MM.1S (cell line): ENCODE measurements around the gene PHKG1.
"Not testable (repeated sequence)": the region's sequence is repeated elsewhere in the genome, so short reads cannot be mapped to it uniquely, and the experiment has no call there.

Source experiments
- DNase-seq: peaks from one replicate; pipeline ENCODE4 v3.0.0-alpha.2; 2015
- H2AFZ ChIP-seq: fragments of 300-600 bp; sonication (generic); 2 replicates; pipeline ENCODE4 v1.6.0; 2016; ENCODE audit warnings: antibody characterized with exemption, low read length
- H3F3A ChIP-seq: fragments of 300-600 bp; sonication (generic); 2 replicates; pipeline ENCODE4 v1.6.1; 2016; ENCODE audit warnings: mild to moderate bottlenecking, antibody characterized with exemption, low read length, moderate library complexity, mixed read lengths; ENCODE audit not compliant: insufficient read depth
- H3K27ac ChIP-seq: fragments of 300-600 bp; sonication (generic); 2 replicates; pipeline ENCODE4 v1.5.1; 2016; ENCODE audit warnings: mild to moderate bottlenecking, low read length
- H3K27me3 ChIP-seq: fragments of 300-600 bp; sonication (generic); replicated peaks from 2 replicates; pipeline ENCODE4 v1.6.0; 2016; ENCODE audit warnings: low read length; ENCODE audit not compliant: insufficient read depth
- H3K36me3 ChIP-seq: fragments of 300-600 bp; sonication (generic); replicated peaks from 2 replicates; pipeline ENCODE4 v1.6.1; 2016; ENCODE audit warnings: mild to moderate bottlenecking, low read length, mixed read lengths; ENCODE audit not compliant: insufficient read depth
- H3K4me1 ChIP-seq: fragments of 300-600 bp; sonication (generic); 2 replicates; pipeline ENCODE4 v1.6.1; 2016; ENCODE audit warnings: low read length, mixed read lengths
- H3K4me2 ChIP-seq: fragments of 300-600 bp; sonication (generic); 2 replicates; pipeline ENCODE4 v1.6.0; 2016; ENCODE audit warnings: low read depth, low read length
- H3K4me3 ChIP-seq: fragments of 300-600 bp; sonication (generic); 2 replicates; pipeline ENCODE4 v1.5.1; 2016; ENCODE audit warnings: low read length, mixed read lengths
- H3K79me2 ChIP-seq: fragments of 300-600 bp; sonication (generic); 2 replicates; pipeline ENCODE4 v1.6.1; 2016; ENCODE audit warnings: mixed run types, low read length, mixed read lengths
- H3K9ac ChIP-seq: fragments of 300-600 bp; sonication (generic); 2 replicates; pipeline ENCODE4 v1.6.1; 2016; ENCODE audit warnings: low read length, mixed read lengths
- H3K9me2 ChIP-seq: fragments of 300-600 bp; sonication (generic); replicated peaks from 2 replicates; pipeline ENCODE4 v1.6.1; 2016; ENCODE audit warnings: mild to moderate bottlenecking, low read length, mixed read lengths; ENCODE audit not compliant: insufficient read depth
- H3K9me3 ChIP-seq: fragments of 300-600 bp; sonication (generic); replicated peaks from 2 replicates; pipeline ENCODE4 v1.6.1; 2016; ENCODE audit warnings: mild to moderate bottlenecking, low read length, mixed read lengths; ENCODE audit not compliant: insufficient read depth
- H4K20me1 ChIP-seq: fragments of 300-600 bp; sonication (generic); 2 replicates; pipeline ENCODE4 v1.6.1; 2016; ENCODE audit warnings: mild to moderate bottlenecking, low read length, moderate library complexity, mixed read lengths; ENCODE audit not compliant: insufficient read depth
- CTCF ChIP-seq: fragments of 300-600 bp; sonication (generic); IDR thresholded peaks from 2 replicates; pipeline ENCODE4 v1.5.1; 2016; ENCODE audit warnings: antibody characterized with exemption, low read length, mixed read lengths
- EZH2 ChIP-seq: fragments of 300-600 bp; sonication (generic); optimal IDR thresholded peaks from 2 replicates; pipeline ENCODE3; 2017; ENCODE audit warnings: low read depth, mild to moderate bottlenecking, antibody characterized with exemption, low read length, mixed read lengths
- EZH2phosphoT487 ChIP-seq: fragments of 300-600 bp; sonication (generic); IDR thresholded peaks from 2 replicates; pipeline ENCODE4 v1.6.1; 2018; ENCODE audit warnings: antibody characterized with exemption, low read length

Gene PHKG1

GRCh38 chr7:56083150-56083785, 9.5 kb downstream of the PHKG1 start:
- no peak overlapping the region for H3K4me2 ChIP-seq
- no peaks in the 10 kb centered on the region for H3K9me2 ChIP-seq
- no peak overlapping the region for H2AFZ ChIP-seq
- H3K4me3 ChIP-seq = no peak overlapping the region
- no peaks in the 10 kb centered on the region for H3K9me3 ChIP-seq
- DNase-seq = no peak
- no peaks in the 10 kb centered on the region for H3K27me3 ChIP-seq
- no peak overlapping the region for H3K27ac ChIP-seq
- H4K20me1 ChIP-seq = no peaks in the 10 kb centered on the region
- H3K9ac ChIP-seq = no peak overlapping the region
- H3K36me3 ChIP-seq = no peaks in the 10 kb centered on the region
- no peaks in the 10 kb centered on the region for H3F3A ChIP-seq
- H3K4me1 ChIP-seq = no peaks in the 10 kb centered on the region
- no peaks in the 10 kb centered on the region for H3K79me2 ChIP-seq
- TF ChIP-seq EZH2 (no peak), EZH2phosphoT487 (no peak), CTCF (no peak)

- H3K36me3 ChIP-seq = no peaks in the 10 kb centered on the region
- H2AFZ ChIP-seq = no peak overlapping the region
- no peaks in the 10 kb centered on the region for H3K9me3 ChIP-seq
- H3K27ac ChIP-seq = no peak overlapping the region
- H3K9ac ChIP-seq = no peak overlapping the region
- no peaks in the 10 kb centered on the region for H3K9me2 ChIP-seq
- no peak overlapping the region for H3K4me3 ChIP-seq
- H3K27me3 ChIP-seq = no peaks in the 10 kb centered on the region
- TF ChIP-seq EZH2 = no peak
- no peak for TF ChIP-seq EZH2phosphoT487
- no peak for TF ChIP-seq CTCF
- no peak for DNase-seq
- no peak overlapping the region for H3K4me2 ChIP-seq
- no peaks in the 10 kb centered on the region for H4K20me1 ChIP-seq
- H3K79me2 ChIP-seq = no peaks in the 10 kb centered on the region
- H3F3A ChIP-seq = no peaks in the 10 kb centered on the region
- H3K4me1 ChIP-seq = no peaks in the 10 kb centered on the region
These were observed 11.0 kb downstream of the PHKG1 start for GRCh38 chr7:56081626-56082340.

GRCh38 chr7:56080726-56081435, 11.9 kb downstream of the PHKG1 start:
- not testable (repeated sequence) for H2AFZ ChIP-seq, H4K20me1 ChIP-seq, H3K4me3 ChIP-seq, H3K36me3 ChIP-seq, H3K79me2 ChIP-seq, H3F3A ChIP-seq, H3K9me3 ChIP-seq, H3K4me2 ChIP-seq, H3K4me1 ChIP-seq, H3K9me2 ChIP-seq, H3K27ac ChIP-seq, H3K9ac ChIP-seq, H3K27me3 ChIP-seq, DNase-seq
